DND-41 (cell line): ENCODE results near the gene RECK.

ENCODE experiments used
- ATAC-seq: fragments of 200-7000 bp; cut with Tn5 transposase; 3 replicates; pipeline ENCODE4 v1.9.1; 2021; ENCODE audit warnings: low read depth; ENCODE audit not compliant: insufficient read depth
- DNase-seq: peaks from one replicate; pipeline ENCODE4 v3.0.0-alpha.2; 2020
- H2AFZ ChIP-seq: 2 replicates; pipeline ENCODE4 v1.6.0; 2012; ENCODE audit warnings: low read depth, low read length
- H3K27ac ChIP-seq: 2 replicates; pipeline ENCODE4 v1.5.1; 2012; ENCODE audit warnings: low read length, inconsistent platforms
- H3K27me3 ChIP-seq: fragments of 200-600 bp; sonication (generic); 2 replicates; pipeline ENCODE4 v1.6.0; 2012; ENCODE audit warnings: low read length, mild to moderate bottlenecking, inconsistent platforms; ENCODE audit not compliant: insufficient read depth, poor library complexity
- H3K36me3 ChIP-seq: 2 replicates; pipeline ENCODE4 v1.5.1; 2012; ENCODE audit warnings: low read length, inconsistent platforms; ENCODE audit not compliant: insufficient read depth
- H3K4me1 ChIP-seq: 2 replicates; pipeline ENCODE4 v1.5.1; 2012; ENCODE audit warnings: mild to moderate bottlenecking, low read length; ENCODE audit not compliant: insufficient read depth
- H3K4me2 ChIP-seq: 2 replicates; pipeline ENCODE4 v1.6.0; 2012; ENCODE audit warnings: mild to moderate bottlenecking, moderate library complexity, low read length, inconsistent platforms; ENCODE audit not compliant: insufficient read depth
- H3K4me3 ChIP-seq, 2 experiments: fragments of 200-600 bp in 1 of 2; shearing (Covaris generic) in 1 of 2; 2 replicates each; pipeline ENCODE4 v1.5.1; 2012 to 2016; ENCODE audit warnings: inconsistent platforms in 2 of 2, low read length in 2 of 2, mild to moderate bottlenecking in 2 of 2, low read depth in 1 of 2, moderate library complexity in 1 of 2
- H3K79me2 ChIP-seq: 2 replicates; pipeline ENCODE4 v1.6.0; 2012; ENCODE audit warnings: low read length, inconsistent platforms; ENCODE audit not compliant: insufficient read depth
- H3K9ac ChIP-seq: 2 replicates; pipeline ENCODE4 v1.6.0; 2012; ENCODE audit warnings: low read depth, mild to moderate bottlenecking, inconsistent platforms, low read length, moderate library complexity
- H3K9me3 ChIP-seq: 2 replicates; pipeline ENCODE4 v1.5.1; 2012; ENCODE audit warnings: low read length, moderate library complexity, mild to moderate bottlenecking, inconsistent platforms; ENCODE audit not compliant: insufficient read depth, severe bottlenecking
- H4K20me1 ChIP-seq: 2 replicates; pipeline ENCODE4 v1.6.0; 2012; ENCODE audit warnings: low read length; ENCODE audit not compliant: insufficient read depth
- EZH2 ChIP-seq: IDR thresholded peaks from 3 replicates; pipeline ENCODE4 v1.6.1; 2012; ENCODE audit warnings: borderline replicate concordance, low read depth, mild to moderate bottlenecking, moderate library complexity, low read length, inconsistent platforms; ENCODE audit not compliant: severe bottlenecking
- TF ChIP-seq, protein P1 (sequence below): IDR thresholded peaks from 2 replicates; pipeline ENCODE4 v1.5.1; 2012; ENCODE audit warnings: borderline replicate concordance, low read length, moderate library complexity, mild to moderate bottlenecking; ENCODE audit not compliant: poor library complexity, severe bottlenecking; ENCODE audit errors: extremely low read depth

Gene RECK

DNA sequence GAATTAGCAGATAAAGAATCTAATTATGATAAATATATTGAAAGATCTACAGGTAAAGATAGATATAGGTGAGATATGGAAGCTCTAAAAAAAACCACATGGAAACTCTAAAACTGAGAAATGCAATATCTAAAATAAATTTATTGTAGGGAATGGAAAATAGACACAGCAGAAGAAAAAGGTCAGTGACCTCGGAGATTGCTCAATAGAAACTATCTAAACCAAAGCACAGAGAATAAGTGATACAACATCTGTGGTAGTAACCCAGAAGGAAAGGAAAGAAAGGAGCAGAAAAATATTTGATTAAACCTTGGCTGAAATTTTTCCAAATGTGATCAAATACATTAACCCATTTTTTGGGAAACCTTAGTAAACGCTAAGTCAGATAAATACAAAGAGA lies 56.7 kb downstream of the RECK start:
- Histone ChIP-seq H3K9ac (no peak overlapping the region), H2AFZ (no peak overlapping the region), H3K27me3 (no peaks in the 10 kb centered on the region), H4K20me1 (no peaks in the 10 kb centered on the region), H3K27ac (no peak overlapping the region), H3K4me3 (no peak overlapping the region), H3K79me2 (no peaks in the 10 kb centered on the region), H3K36me3 (no peaks in the 10 kb centered on the region), H3K4me2 (no peak overlapping the region), H3K4me1 (no peaks in the 10 kb centered on the region), H3K9me3 (no peaks in the 10 kb centered on the region)
- no peak for DNase-seq
- TF ChIP-seq, protein P1, sequence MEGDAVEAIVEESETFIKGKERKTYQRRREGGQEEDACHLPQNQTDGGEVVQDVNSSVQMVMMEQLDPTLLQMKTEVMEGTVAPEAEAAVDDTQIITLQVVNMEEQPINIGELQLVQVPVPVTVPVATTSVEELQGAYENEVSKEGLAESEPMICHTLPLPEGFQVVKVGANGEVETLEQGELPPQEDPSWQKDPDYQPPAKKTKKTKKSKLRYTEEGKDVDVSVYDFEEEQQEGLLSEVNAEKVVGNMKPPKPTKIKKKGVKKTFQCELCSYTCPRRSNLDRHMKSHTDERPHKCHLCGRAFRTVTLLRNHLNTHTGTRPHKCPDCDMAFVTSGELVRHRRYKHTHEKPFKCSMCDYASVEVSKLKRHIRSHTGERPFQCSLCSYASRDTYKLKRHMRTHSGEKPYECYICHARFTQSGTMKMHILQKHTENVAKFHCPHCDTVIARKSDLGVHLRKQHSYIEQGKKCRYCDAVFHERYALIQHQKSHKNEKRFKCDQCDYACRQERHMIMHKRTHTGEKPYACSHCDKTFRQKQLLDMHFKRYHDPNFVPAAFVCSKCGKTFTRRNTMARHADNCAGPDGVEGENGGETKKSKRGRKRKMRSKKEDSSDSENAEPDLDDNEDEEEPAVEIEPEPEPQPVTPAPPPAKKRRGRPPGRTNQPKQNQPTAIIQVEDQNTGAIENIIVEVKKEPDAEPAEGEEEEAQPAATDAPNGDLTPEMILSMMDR: no peak
- no peak for TF ChIP-seq EZH2
- no peak for ATAC-seq

DNA sequence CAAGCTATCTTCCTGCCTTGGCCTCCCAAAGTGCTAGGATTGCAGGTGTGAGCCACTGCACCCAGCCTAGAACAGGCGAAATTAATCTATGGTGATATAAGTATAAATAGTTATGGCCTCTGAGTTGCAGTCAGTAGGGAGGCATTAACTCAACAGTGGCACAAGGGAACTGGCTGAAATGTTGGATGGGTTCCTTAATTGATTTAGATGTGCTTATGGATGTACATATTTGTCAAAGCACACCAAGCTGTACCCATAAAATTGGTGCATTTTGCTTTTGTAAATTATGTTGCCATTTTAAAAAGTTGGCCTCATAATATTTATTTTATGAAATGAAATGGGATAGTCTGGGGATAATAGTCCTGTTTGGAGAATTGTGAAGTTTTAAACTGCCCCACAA lies 63.0 kb downstream of the RECK start:
- H3K27ac ChIP-seq: no peak overlapping the region
- H3K9me3 ChIP-seq: no peaks in the 10 kb centered on the region
- H4K20me1 ChIP-seq: no peaks in the 10 kb centered on the region
- no peak overlapping the region for H3K4me2 ChIP-seq
- H2AFZ ChIP-seq: no peak overlapping the region
- TF ChIP-seq, protein P1: no peak
- no peak for TF ChIP-seq EZH2
- H3K36me3 ChIP-seq: no peaks in the 10 kb centered on the region
- no peaks in the 10 kb centered on the region for H3K4me1 ChIP-seq
- no peak for ATAC-seq
- H3K4me3 ChIP-seq: no peak overlapping the region
- H3K79me2 ChIP-seq: no peaks in the 10 kb centered on the region
- DNase-seq: no peak
- no peak overlapping the region for H3K9ac ChIP-seq
- no peaks in the 10 kb centered on the region for H3K27me3 ChIP-seq

DNA sequence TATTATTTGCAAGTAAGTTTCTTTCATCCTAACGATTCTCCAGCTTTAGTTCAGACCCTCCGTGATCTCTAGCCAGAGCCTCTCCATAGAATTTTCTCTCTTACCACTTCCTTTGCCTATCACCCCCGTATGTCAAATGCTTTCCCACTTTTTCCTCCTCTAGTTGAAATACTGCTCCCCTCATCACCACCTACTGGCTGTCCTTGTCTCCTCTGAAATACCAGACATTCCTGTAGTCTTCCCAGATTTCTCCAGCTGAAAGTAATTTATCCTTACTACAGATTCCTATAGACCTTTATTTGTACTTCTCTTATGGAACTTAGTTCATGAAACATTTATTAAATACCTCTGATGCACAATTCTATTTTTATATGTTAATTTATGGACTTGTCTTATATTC lies 63.8 kb downstream of the RECK start:
- no peaks in the 10 kb centered on the region for H3K79me2 ChIP-seq
- H3K4me3 ChIP-seq: no peak overlapping the region
- H3K9ac ChIP-seq: no peak overlapping the region
- H2AFZ ChIP-seq: no peak overlapping the region
- no peaks in the 10 kb centered on the region for H4K20me1 ChIP-seq
- ATAC-seq (no peak), DNase-seq (no peak)
- no peak overlapping the region for H3K4me2 ChIP-seq
- no peak overlapping the region for H3K27ac ChIP-seq
- H3K9me3 ChIP-seq: no peaks in the 10 kb centered on the region
- no peak for TF ChIP-seq EZH2
- TF ChIP-seq, protein P1: no peak
- no peaks in the 10 kb centered on the region for H3K36me3 ChIP-seq
- H3K4me1 ChIP-seq: no peaks in the 10 kb centered on the region
- H3K27me3 ChIP-seq: no peaks in the 10 kb centered on the region
